Parathyroid adenoma (tissue), 2 donors: ENCODE measurements around the gene MIER2.

Source experiments
- H2AFZ ChIP-seq: fragments of 300-600 bp; sonication (generic); one replicate; pipeline ENCODE4 v1.7.0; 2017; ENCODE audit warnings: antibody characterized with exemption, mild to moderate bottlenecking
- H3K27ac ChIP-seq: fragments of 300-600 bp; sonication (generic); one replicate; pipeline ENCODE4 v1.7.0; 2017
- H3K27me3 ChIP-seq: fragments of 300-600 bp; sonication (generic); one replicate; pipeline ENCODE4 v1.7.0; 2017; ENCODE audit warnings: low read length; ENCODE audit not compliant: control insufficient read depth, insufficient read depth
- H3K36me3 ChIP-seq: fragments of 300-600 bp; sonication (generic); one replicate; pipeline ENCODE4 v1.7.0; 2017; ENCODE audit warnings: low read length; ENCODE audit not compliant: control insufficient read depth, insufficient read depth
- H3K4me1 ChIP-seq: fragments of 300-600 bp; sonication (generic); one replicate; pipeline ENCODE4 v1.7.0; 2017; ENCODE audit warnings: control low read depth
- H3K4me2 ChIP-seq: fragments of 300-600 bp; sonication (generic); one replicate; pipeline ENCODE4 v1.7.0; 2017; ENCODE audit warnings: low read length
- H3K4me3 ChIP-seq: fragments of 300-600 bp; sonication (generic); one replicate; pipeline ENCODE4 v1.7.0; 2017; ENCODE audit warnings: low read depth, low read length
- H3K79me2 ChIP-seq: fragments of 300-600 bp; sonication (generic); one replicate; pipeline ENCODE4 v1.7.0; 2017; ENCODE audit warnings: control low read depth
- H3K9ac ChIP-seq: fragments of 300-600 bp; sonication (generic); one replicate; pipeline ENCODE4 v1.7.0; 2017; ENCODE audit warnings: mild to moderate bottlenecking
- H3K9me3 ChIP-seq: fragments of 300-600 bp; sonication (generic); one replicate; pipeline ENCODE4 v1.7.0; 2017; ENCODE audit warnings: low read length; ENCODE audit not compliant: control insufficient read depth
- TF ChIP-seq, protein P1 (sequence below): fragments of 300-600 bp; sonication (generic); IDR thresholded peaks from one replicate; pipeline ENCODE4 v1.7.0; 2017; ENCODE audit warnings: antibody characterized with exemption, mild to moderate bottlenecking
- donor health status: primary hyperparathyroidism.

MIER2 gene

DNA sequence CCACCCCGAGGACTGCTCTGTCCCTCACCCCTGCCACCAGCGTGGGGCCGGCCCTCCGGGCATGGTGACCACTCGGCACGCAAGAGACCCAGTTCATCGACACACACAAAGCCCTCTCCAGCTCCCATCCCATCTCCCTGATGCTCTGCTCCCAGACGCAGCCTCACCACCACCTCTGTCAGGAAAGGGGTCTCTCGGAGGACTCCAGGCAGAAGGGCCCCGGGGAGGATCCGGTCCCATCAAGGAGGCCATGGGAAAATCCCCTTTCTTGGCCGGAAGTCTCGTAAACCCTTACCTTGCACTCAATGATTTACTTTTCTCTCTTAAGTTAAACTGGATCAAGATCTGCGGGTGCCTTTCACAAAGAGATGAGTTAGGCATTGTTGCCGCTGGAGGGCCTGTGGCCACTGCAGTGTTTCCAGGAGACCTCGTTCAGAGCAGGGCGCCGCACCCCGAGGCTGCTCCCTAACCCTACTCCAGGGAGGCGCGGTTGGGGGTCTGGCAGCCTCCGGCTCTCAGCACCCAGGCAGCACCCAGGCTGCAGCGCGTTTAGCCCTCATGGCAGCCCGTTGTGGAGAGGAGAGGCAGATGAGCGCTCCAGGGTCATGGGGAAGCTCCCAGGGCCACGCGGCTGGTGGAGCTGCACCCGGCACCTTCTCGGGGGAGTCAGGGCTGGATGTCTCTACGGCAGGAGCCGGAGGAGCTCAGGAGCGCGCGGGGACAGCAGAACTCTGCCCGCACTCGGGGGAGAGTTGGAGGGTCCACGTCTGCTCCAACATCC is 33.4 kb upstream of the MIER2 start:
- H3K79me2 ChIP-seq: no peaks in the 10 kb centered on the region
- H3K4me1 ChIP-seq: no peaks in the 10 kb centered on the region
- H3K27me3 ChIP-seq: no peaks in the 10 kb centered on the region
- TF ChIP-seq, protein P1, sequence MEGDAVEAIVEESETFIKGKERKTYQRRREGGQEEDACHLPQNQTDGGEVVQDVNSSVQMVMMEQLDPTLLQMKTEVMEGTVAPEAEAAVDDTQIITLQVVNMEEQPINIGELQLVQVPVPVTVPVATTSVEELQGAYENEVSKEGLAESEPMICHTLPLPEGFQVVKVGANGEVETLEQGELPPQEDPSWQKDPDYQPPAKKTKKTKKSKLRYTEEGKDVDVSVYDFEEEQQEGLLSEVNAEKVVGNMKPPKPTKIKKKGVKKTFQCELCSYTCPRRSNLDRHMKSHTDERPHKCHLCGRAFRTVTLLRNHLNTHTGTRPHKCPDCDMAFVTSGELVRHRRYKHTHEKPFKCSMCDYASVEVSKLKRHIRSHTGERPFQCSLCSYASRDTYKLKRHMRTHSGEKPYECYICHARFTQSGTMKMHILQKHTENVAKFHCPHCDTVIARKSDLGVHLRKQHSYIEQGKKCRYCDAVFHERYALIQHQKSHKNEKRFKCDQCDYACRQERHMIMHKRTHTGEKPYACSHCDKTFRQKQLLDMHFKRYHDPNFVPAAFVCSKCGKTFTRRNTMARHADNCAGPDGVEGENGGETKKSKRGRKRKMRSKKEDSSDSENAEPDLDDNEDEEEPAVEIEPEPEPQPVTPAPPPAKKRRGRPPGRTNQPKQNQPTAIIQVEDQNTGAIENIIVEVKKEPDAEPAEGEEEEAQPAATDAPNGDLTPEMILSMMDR: no peak
- no peak overlapping the region for H3K27ac ChIP-seq
- no peak overlapping the region for H3K9ac ChIP-seq
- no peaks in the 10 kb centered on the region for H3K36me3 ChIP-seq
- no peak overlapping the region for H2AFZ ChIP-seq
- no peak overlapping the region for H3K4me2 ChIP-seq
- H3K4me3 ChIP-seq: no peak overlapping the region
- no peaks in the 10 kb centered on the region for H3K9me3 ChIP-seq

- no peaks in the 10 kb centered on the region for H3K4me1 ChIP-seq
- no peak overlapping the region for H2AFZ ChIP-seq
- TF ChIP-seq, protein P1: no peak
- no peaks in the 10 kb centered on the region for H3K79me2 ChIP-seq
- no peak overlapping the region for H3K27ac ChIP-seq
- H3K27me3 ChIP-seq: no peaks in the 10 kb centered on the region
- H3K9me3 ChIP-seq: no peaks in the 10 kb centered on the region
- H3K9ac ChIP-seq: no peak overlapping the region
- no peaks in the 10 kb centered on the region for H3K36me3 ChIP-seq
- no peak overlapping the region for H3K4me2 ChIP-seq
- H3K4me3 ChIP-seq: no peak overlapping the region
Measured at GRCh38 chr19:376111-376470, 31.5 kb upstream of the MIER2 start.

DNA sequence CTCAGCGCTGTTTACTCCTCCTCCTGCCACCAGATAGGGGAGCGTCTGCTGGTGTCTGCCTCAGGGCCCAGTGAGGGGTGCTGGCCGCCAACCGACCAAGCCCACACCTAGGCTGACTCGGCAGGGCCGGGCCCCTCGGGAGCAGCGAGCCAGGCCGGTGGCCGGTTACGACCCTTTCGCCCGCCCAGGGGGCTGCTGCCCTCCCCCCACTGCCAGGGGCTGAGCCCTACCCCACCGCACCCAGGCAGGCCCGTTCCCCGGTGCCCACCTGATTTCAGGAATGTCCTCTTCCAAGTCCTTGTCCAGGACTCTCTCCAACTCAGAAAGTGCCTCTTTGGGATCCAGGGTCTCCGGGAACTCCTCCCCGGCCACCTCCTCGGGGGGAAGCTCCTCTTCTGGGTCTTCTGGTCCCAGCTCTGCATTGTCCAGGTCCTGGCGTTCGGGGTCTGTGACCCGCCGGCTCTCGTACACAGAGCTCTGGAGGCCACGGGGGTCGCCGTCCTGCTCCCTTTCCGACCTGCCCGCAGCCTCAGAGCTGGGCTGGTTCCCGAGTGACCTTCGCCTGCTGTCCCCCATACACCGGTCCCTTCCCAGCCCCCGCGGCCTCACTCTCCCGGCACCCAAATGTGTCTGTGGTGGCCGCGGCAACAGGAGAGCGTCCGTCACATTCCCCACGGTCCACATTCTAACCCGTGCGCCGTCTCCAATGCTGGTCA is 31.0 kb upstream of the MIER2 start:
- Histone ChIP-seq H3K36me3 (no peaks in the 10 kb centered on the region), H3K9me3 (no peaks in the 10 kb centered on the region), H3K27me3 (no peaks in the 10 kb centered on the region), H2AFZ (no peak overlapping the region), H3K4me3 (no peak overlapping the region), H3K79me2 (no peaks in the 10 kb centered on the region), H3K9ac (no peak overlapping the region), H3K4me1 (no peaks in the 10 kb centered on the region), H3K4me2 (no peak overlapping the region), H3K27ac (no peak overlapping the region)
- TF ChIP-seq, protein P1: no peak

DNA sequence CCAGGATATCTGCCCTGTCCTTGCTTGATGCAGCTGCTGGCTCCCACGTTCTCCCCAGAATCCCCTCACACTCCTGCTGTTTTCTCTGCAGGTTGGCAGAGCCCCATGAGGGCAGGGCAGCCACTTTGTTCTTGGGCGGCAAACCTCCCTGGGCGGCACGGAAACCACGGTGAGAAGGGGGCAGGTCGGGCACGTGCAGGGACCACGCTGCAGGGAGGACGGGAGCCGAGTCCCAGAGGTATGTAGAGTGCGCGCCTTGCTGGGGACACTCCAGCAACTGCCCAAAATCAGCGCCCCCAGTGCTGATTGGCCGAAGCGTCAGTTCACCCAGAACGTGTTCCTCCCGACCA is 30.3 kb upstream of the MIER2 start:
- no peak overlapping the region for H3K27ac ChIP-seq
- H3K36me3 ChIP-seq: no peaks in the 10 kb centered on the region
- TF ChIP-seq, protein P1: no peak
- H3K4me1 ChIP-seq: no peaks in the 10 kb centered on the region
- H3K4me3 ChIP-seq: no peak overlapping the region
- H3K4me2 ChIP-seq: no peak overlapping the region
- H3K9ac ChIP-seq: no peak overlapping the region
- no peaks in the 10 kb centered on the region for H3K79me2 ChIP-seq
- no peaks in the 10 kb centered on the region for H3K27me3 ChIP-seq
- H3K9me3 ChIP-seq: no peaks in the 10 kb centered on the region
- H2AFZ ChIP-seq: no peak overlapping the region
